Adrenal gland (tissue), 12 donors: ENCODE data around the gene OSMR. TPM values are rescaled to one million over a fixed set of nuclear protein-coding genes. Genes with fewer than 3 reads are reported as not detected.
A peak's percentile ranks its signal among the peaks of the same experiment; 100 is the strongest.

Source experiments
- DNase-seq, 7 donors: peaks; one replicate each; pipeline ENCODE4 v3.0.0-alpha.2; 2019 to 2020
- H3K27ac ChIP-seq, 5 donors: fragments of 200-600 bp; sonication (generic) in 4 of 5; 1 replicate in 3 of 5; 2 replicates in 2 of 5; pipeline versions ENCODE4 v1.5.1 to v1.8.0; 2016 to 2020; ENCODE audit warnings: mild to moderate bottlenecking in 1 of 5
- H3K27me3 ChIP-seq: fragments of 200-600 bp; 2 replicates; pipeline ENCODE4 v1.8.0; 2021
- H3K36me3 ChIP-seq, 2 donors: fragments of 200-600 bp; replicated peaks in 1 of 2; 1 replicate in 1 of 2; 2 replicates in 1 of 2; pipeline versions ENCODE4 v1.5.1 to v1.8.0; 2018 to 2022
- H3K4me1 ChIP-seq, 2 donors: fragments of 200-600 bp; replicated peaks in 1 of 2; 1 replicate in 1 of 2; 2 replicates in 1 of 2; pipeline versions ENCODE4 v1.5.1 to v1.8.0; 2018 to 2021
- H3K4me3 ChIP-seq, 4 donors: fragments of 200-600 bp; sonication (generic) in 3 of 4; one replicate each; pipeline ENCODE4 v1.5.1; 2016 to 2018
- H3K9me3 ChIP-seq, 3 donors: fragments of 200-600 bp; sonication (generic) in 1 of 3; replicated peaks in 1 of 3; 1 replicate in 2 of 3; 2 replicates in 1 of 3; pipeline versions ENCODE4 v1.5.1 to v1.8.0; 2016 to 2021
- CTCF ChIP-seq, 6 experiments: fragments of 450-650 bp in 4 of 6; fragments of 200-600 bp in 2 of 6; sonication (generic) in 1 of 6; IDR thresholded peaks; 1 replicate in 5 of 6; 2 replicates in 1 of 6; pipeline versions ENCODE4 v1.5.1 to v1.8.0; 2016 to 2021; ENCODE audit warnings: antibody characterized with exemption in 6 of 6, mild to moderate bottlenecking in 2 of 6, moderate library complexity in 1 of 6
- POLR2A ChIP-seq, 2 donors: fragments of 450-650 bp; IDR thresholded peaks; one replicate each; pipeline ENCODE4 v1.6.1; 2017; ENCODE audit warnings: antibody characterized with exemption in 2 of 2, mild to moderate bottlenecking in 2 of 2, moderate library complexity in 1 of 2
- WGBS, 4 donors: extraction: QIAGEN DNeasy Blood & Tissue Kit in 2 of 4; methylation state at CpG; one replicate each; pipeline versions ENCODE4 v1.1.5 to v1.1.7; 2013 to 2017; 5-methylcytosine and 5-hydroxymethylcytosine counted together
- intact Hi-C, 2 donors: fragments of 100-400 bp; cut with DNase I; formaldehyde crosslinking; loops; one replicate each; pipeline versions ENCODE4 v1.14.1 to v1.15.0; 2022 to 2023
- polyA plus RNA-seq, 3 donors: library from polyadenylated mRNA; stranded (reverse); fragments of 200-250 nt in 2 of 3; fragments of 350-450 nt in 1 of 3; fragmentation: Illumina TruSeq in 1 of 3; extraction: RNeasy Lipid Tissue Mini Kit (QIAGEN cat#74804) in 1 of 3; gene quantifications; one replicate each; pipeline ENCODE4 v1.2.3, GENCODE V29; 2013 to 2014
- total RNA-seq, 9 donors: library from RNA; depleted of rRNA in 4 of 9; stranded (reverse); fragments of >200 nt in 4 of 9; fragments of 120-200 nt in 1 of 9; fragmentation: NEBNext Ultra II Directional in 1 of 9; extraction: Animal tissue kit (Norgen Biotek cat#: 25700) in 1 of 9; gene quantifications; one replicate each; pipeline versions ENCODE4 v1.1.0 to v1.2.4, GENCODE V29; 2013 to 2023
- donor health status: healthy with polysubstance abuse.
- donor health status: Bipolar disorder and iron deficiency.
- donor health status: DM: yes; HTN: yes; CAD: no.
- donor health status: DM: no; HTN: no; CAD: no.
- donor health status: DM: no; HTN: no; CAD: no.
- donor health status: DM: yes; HTN: yes; CAD: no.

Gene OSMR
- total and polyA plus RNA-seq, 12 donors: 3.3 to 121 (median 51.1) TPM

- H3K4me1 ChIP-seq: peaks cover 0 to 13% of the 10 kb centered on the region in 2 donors
- H3K27ac ChIP-seq: no peak overlapping the region
- H3K27me3 ChIP-seq: no peaks in the 10 kb centered on the region
- intact Hi-C loops: no loop called here
- TF ChIP-seq POLR2A (IDR thresholded peaks at IDR 0.05): no peak
- TF ChIP-seq CTCF (IDR thresholded peaks at IDR 0.05): no peak
- 89 to 97% (median 93%) methylated on average over 4 of the region's 4 CpGs for WGBS, 4 donors
- H3K9me3 ChIP-seq: no peaks in the 10 kb centered on the region
- no peak for DNase-seq
- no peak overlapping the region for H3K4me3 ChIP-seq
- no peaks in the 10 kb centered on the region for H3K36me3 ChIP-seq
Measured at GRCh38 chr5:38827525-38827924, 18.3 kb upstream of the OSMR start.

GRCh38 chr5:38830521-38831051 is 15.2 kb upstream of the OSMR start:
- Histone ChIP-seq H3K9me3 (no peaks in the 10 kb centered on the region), H3K27ac (peak overlapping the region in 1 of 5 donors; percentile 26), H3K27me3 (no peaks in the 10 kb centered on the region), H3K36me3 (no peaks in the 10 kb centered on the region), H3K4me3 (no peak overlapping the region), H3K4me1 (peaks cover 0 to 8% of the 10 kb centered on the region in 2 donors)
- TF ChIP-seq CTCF (IDR thresholded peaks at IDR 0.05): no peak
- no peak for TF ChIP-seq POLR2A (IDR thresholded peaks at IDR 0.05)
- WGBS, 4 donors: 83 to 100% (median 87%) methylated on average over 2 to 3 of the region's 3 CpGs
- intact Hi-C loops: loop anchor here in 1 of 2 donors (5.0 kb wide), 1 partner anchor 92 kb away; no protein-coding TSS in a partner anchor
- peak in 3 of 7 donors; percentile 30 to 57 (median 49) for DNase-seq

- TF ChIP-seq CTCF (IDR thresholded peaks at IDR 0.05): no peak
- no peak for TF ChIP-seq POLR2A (IDR thresholded peaks at IDR 0.05)
- WGBS, 4 donors: 77 to 82% (median 78%) methylated on average over 5 of the region's 5 CpGs
Measured at GRCh38 chr5:38831117-38831516, 14.7 kb upstream of the OSMR start.

GRCh38 chr5:38831909-38832308 is 13.9 kb upstream of the OSMR start:
- no peak for TF ChIP-seq POLR2A (IDR thresholded peaks at IDR 0.05)
- peak in 5 of 6 experiments; percentile 12 to 58 (median 37) for TF ChIP-seq CTCF (IDR thresholded peaks at IDR 0.05)
- Histone ChIP-seq H3K9me3 (no peaks in the 10 kb centered on the region), H3K4me1 (peaks cover 0 to 12% of the 10 kb centered on the region in 2 donors), H3K27me3 (no peaks in the 10 kb centered on the region), H3K36me3 (no peaks in the 10 kb centered on the region), H3K4me3 (no peak overlapping the region), H3K27ac (peak overlapping the region in 1 of 5 donors; percentile 33)
- 31 to 47% (median 41%) methylated on average over 2 to 3 of the region's 3 CpGs for WGBS, 4 donors
- no peak for DNase-seq
- intact Hi-C loops: loop anchor here in 1 of 2 donors (5.0 kb wide), 1 partner anchor 90 kb away; no protein-coding TSS in a partner anchor

More at GRCh38 chr5:38831117-38831516, 14.7 kb upstream of the OSMR start:
- intact Hi-C loops: loop anchor here in 1 of 2 donors (5.0 kb wide), 1 partner anchor 91 kb away; no protein-coding TSS in a partner anchor
- H3K9me3 ChIP-seq: no peaks in the 10 kb centered on the region
- peaks cover 0 to 8% of the 10 kb centered on the region in 2 donors for H3K4me1 ChIP-seq
- no peak overlapping the region for H3K4me3 ChIP-seq
- H3K36me3 ChIP-seq: no peaks in the 10 kb centered on the region
- no peak for DNase-seq
- H3K27me3 ChIP-seq: no peaks in the 10 kb centered on the region
- H3K27ac ChIP-seq: peak overlapping the region in 1 of 5 donors; percentile 26
